Activated CD4-positive, CD25-positive, alpha-beta regulatory T cell treated with anti-CD3 and anti-CD28 coated beads, Interleukin-2, amount 50 U/mL, for 72 hours (primary cell): Measurements from ENCODE around the gene EMCN.
"Not testable (repeated sequence)": the region's sequence is repeated elsewhere in the genome, so short reads cannot be mapped to it uniquely, and the experiment has no call there.

Source experiments
- DNase-seq: peaks from one replicate; pipeline ENCODE4 v3.0.0; 2021

EMCN gene, protein sequence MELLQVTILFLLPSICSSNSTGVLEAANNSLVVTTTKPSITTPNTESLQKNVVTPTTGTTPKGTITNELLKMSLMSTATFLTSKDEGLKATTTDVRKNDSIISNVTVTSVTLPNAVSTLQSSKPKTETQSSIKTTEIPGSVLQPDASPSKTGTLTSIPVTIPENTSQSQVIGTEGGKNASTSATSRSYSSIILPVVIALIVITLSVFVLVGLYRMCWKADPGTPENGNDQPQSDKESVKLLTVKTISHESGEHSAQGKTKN

DNA sequence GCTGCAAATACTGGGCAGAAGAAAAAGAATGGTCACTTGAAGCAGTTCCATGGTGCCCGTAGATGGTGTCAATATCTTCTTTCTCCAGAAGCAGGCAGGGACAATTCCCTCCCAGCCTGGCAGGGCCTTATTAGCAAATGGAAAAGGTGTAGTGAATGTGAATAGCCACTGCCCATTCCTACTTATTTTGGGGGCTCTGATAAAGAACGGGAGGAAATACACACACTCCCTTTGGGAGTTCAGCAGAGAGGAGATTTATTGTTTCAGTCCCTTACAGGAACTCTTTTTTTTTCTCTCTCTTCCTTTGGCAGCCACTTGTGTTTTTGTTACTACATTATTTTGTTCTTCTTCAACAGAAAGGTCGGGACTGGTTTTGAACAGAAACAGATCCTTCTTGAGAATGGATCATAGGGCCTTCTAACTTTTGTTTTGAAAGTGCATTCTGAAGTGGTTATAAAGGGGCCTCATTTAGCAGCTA is at the start of gene EMCN:
TSS of gene EMCN (minus strand) at position 159 of the 478 bp plus-strand sequence. CDS start at position 51, 108 bp downstream.
- DNase-seq, result no peak

DNA sequence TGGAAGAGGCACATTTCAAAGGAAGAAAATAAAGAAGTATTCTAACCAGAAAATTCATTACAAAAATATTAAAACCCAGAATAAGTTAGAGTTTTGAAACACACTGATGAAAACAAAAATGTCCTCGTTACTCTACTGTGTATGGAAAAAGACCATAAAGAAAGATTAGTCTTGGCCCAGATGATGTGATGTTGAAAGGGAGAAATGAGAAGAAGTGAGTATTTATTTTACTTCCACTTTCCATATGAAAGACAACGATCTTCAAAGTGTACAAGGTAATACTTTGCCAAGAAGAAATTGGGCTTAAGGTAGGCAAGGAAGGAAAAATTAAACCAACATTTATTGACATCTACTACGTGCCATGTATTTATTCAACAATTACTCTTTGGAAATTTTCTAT is 48.6 kb upstream of the EMCN start:
- no peak for DNase-seq

DNA sequence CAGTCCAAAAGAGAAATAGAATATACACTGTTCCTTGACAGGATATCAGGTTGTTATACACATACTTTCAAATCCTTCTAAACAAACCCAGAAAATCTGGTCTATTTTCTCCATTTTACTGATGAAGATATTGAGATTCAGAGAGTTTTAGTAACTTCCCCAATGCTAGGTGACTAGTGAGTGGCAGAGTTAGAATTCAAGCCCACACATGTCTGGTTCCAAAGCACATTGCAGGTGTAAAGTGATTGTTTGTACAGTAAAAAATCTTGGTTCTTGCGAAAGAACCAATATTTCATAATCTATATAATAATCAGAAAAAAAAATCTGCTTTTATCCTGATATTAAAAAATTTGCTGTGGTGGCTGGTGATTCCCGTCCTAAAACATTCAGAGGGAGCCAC is 39.5 kb upstream of the EMCN start:
- no peak for DNase-seq

DNA sequence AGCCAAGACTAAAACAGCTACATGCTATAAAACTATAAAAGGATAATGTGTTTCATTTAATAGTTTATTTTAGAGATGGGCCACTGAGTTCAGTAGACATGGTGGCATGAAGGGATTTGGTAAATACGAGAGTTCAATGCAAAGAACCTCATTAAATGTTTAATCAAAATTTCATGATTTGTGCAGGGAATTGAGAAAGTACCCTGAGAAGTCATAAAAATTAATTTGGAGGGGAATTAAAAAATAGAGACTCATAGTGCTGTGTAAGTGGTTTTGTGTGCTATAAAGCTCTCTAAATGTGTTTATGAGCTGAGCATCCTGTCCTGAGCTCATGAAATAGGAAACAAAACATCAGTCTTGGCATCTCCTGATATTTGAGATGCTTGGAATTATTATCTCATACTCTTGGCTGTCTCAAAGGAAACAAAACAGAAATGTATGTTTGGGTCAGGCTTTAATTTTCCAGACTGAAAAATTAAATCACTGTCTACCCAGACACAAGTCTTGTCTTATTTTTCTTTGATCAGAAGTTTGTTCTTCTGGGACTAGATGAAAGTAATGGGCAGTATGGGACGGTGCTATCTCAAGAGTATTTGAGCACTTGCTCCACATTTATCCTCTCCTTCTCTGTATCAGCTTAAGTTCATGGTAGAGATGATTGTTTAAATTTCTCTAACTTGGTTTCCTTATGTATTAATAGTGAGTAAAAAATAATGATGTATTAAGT is 38.0 kb upstream of the EMCN start:
- no peak for DNase-seq

DNA sequence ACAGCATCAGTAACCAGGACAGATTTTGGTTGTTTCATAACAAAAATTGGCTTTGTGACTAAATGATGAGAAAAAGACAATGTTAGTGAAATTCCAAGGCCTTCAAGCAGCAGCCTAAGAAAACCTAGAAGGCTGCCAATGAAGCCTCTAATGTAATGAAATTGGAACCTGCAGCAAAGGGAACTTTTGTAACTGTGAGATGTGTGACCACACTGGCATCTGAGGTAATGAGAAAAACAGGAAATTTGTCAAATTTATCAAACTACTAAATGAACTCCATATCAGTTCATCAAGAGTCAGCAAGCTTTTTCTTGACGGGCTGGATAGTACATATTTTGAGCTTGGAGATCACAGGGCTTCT is 30.4 kb upstream of the EMCN start:
- DNase-seq, result no peak

DNA sequence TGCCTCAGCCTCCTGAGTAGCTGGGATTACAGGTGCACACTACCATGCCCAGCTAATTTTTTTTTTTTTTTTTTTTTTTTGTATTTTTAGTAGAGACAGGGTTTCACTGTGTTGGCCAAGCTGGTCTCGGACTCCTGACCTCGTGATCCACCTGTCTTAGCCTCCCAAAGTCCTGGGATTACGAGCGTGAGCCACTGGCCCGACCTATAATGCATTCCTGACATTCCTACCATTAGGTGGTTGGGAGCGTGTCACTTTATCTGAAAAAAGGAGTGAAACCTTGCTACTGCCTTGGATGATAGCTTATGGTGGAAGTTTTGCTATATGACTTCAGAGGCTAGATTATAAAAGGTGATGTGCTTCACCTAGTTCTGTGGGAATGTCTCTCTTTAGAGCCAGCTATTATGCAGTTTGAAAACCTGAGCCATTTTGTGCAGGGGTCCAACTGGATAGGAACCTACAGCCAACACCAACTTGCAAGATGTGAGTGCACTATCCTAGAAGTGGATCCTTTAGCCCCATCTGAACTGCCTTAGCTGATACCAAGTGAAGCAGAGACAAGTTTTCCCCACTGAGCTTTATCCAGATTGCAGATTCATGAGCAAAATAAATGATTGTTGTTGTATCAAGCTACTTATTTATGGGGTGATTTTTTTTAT is 29.8 kb upstream of the EMCN start:
- no peak for DNase-seq

DNA sequence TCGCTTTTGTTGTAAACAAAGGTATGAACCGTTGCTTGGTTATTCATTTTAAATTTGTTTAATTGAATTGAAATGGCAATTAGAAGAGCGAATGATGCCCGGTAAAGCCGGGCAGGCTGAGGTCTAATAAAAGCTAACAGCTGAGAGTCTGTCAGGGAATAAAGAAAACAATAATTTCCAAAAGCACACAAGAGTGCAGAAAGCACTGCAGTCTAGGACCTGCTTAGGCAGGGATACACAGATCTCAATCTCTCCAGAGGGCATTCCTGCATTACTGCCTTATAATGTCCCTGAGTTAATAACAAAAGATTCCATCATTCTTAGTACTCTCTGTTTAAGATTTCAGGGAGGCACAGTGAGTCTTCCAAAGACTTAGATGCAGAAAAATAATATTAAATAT is 27.6 kb upstream of the EMCN start:
- no peak for DNase-seq

DNA sequence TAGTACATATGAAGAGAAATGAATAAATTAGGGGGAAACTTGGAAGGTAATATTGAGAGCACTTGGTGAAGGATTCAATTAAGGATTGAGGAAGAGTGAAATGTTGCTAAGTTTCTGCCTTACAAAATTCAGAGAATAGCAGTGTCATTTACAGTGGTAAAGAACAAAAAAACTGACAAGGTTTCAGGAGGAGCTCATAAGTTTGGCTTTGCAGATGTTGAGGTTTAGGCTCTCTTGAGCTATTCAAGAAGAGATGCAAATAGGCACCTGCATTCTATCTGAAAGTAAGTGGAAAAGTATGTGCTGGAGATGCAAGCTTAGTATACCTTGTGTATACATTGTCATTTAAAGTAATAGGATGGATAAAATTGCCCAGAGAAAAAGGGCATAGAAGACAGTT is 22.3 kb upstream of the EMCN start:
- DNase-seq, result no peak

DNA sequence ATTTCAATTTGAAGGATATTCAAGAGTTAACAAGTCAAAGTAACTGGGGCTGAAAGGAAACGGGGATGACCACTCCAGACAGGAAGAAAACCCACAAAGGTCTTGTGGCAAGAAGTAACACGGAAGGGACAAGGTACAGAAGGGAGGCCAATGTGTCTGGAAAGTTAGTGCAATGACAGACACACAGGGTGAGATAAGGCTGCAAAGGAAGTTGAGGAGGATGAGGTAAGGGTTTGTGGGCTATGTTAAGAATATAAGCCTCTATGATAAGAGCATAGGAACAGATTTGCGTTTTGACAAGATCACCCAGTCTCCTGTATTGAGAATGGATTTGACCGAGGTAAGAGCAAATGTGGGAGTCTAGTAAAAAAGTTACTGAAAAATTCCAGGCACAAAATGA is 21.9 kb upstream of the EMCN start:
- DNase-seq, result no peak

DNA sequence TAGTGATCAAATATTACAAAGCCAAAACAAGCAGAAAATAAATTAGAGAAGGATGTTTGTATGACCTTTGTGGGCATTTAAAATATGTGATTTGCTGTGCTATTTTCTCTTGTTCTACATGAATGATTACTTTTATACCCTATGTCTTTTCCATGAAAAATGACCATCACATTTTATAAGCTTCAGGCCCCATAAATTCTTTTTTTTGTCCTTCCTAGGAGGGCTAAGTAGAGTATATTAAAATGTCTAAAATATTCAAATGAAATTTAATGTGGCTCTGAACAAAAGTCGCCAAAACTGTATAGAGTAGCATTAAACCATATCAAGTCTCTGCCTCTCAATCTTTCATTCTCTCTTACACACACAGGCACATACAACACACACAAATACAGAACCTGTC is 15.9 kb upstream of the EMCN start:
- no peak for DNase-seq

DNA sequence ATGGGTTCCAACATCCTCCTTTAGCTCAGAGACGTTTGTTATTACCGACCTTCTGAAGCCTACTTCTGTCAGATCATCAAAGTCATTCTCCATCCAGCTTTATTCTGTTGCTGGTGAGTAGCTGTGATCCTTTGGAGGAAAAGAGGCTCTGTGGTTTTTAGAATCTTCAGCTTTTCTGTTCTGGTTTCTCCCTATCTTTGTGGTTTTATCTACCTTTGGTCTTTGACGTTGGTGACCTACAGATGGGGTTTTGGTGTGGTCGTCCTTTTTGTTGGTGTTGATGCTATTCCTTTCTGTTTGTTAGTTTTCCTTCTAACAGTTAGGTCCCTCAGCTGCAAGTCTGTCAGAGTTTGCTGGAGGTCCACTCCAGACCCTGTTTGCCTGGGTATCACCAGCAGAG is 12.3 kb upstream of the EMCN start:
- DNase-seq, result not testable (repeated sequence)

DNA sequence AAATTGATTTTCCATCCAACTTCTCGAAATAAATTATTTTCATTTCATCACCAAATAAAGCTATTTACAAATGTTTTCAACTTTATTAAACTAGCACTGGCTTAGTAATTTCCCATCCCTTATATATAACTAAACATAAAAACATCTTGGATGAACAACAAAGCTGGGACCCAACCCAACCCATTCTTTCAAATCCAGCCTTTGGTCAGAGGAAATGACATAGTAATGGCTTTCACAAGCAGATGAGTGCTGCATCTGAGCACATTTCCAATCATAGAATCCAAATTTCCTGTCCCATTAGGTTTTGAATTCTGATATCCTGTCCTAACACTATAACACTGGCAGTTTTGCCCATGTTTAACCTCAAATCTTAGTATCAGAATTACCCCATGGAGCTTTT is 7.9 kb upstream of the EMCN start:
- no peak for DNase-seq

DNA sequence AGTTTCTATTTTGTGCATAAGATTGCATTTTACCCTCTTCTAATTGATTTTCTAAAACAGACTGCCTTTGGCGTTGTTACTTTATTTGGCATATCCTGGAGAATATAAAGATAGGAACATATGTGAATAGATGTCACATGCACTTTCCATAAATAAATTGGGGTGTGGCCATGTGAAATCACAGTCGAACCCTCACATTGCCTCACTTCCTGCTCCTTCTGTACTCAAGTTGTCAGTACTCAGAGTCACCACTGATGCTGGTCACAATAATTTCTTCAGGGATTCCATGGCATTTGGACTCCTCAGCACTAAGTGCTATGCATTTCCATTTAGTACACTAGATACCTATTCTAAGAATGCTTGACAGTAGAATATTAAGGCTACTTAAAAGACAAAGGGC is 1.4 kb upstream of the EMCN start:
- DNase-seq, result no peak

DNA sequence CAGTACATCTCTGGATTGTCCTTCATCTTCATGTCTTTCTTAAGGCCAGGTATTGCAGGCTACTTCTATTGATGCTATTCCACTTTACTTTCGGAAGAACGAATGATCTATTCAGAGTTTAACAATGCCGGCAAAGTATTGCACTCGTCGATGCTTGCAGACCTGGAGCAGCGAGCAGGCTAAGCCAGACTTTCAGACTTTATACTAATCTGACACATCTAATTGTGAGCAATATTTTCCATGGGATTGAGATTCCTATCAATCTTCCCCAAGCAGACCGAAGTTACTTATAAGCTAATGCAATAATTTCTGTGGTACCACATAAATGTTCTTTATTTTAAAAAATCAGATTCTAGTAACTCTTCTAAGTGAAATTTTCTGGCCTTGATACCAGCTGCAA is 1.6 kb downstream of the EMCN start:
- no peak for DNase-seq

DNA sequence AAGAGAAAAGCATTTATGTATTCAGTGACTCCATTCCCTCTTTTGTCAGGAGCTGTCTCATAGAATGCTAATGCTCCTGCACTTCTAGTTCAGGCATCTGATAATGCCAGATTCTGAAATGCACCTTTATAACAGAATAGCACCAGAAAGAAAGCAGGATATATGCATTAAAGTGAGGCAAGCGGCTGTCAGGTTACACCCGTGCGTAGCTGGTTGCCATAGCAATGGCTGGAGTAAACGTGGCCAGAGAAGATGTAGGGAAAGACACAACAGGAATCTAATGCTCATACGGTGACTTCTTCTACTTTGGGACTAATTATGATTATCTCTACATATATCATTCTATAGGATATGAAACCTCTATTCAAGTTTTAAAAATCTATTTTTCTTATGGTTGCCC is 5.9 kb downstream of the EMCN start:
- DNase-seq, result no peak

DNA sequence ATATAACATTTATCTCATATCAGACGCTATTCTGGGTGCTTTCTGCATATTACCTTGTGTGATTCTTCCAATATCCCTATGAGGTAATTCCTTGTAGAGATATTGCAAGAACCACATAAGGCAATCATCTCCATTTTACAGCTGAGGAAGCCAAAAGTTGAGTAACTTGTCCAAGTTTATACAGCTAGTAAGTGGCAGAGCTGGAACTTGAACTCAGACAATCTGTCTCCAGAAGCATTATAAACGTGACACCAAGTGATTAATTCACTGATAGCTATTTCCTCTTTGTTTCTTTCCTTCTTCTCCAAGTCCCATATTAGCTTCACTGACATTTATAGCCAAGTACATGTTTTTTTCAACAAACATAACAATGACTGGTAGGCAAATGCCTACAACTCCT is 7.3 kb downstream of the EMCN start:
- no peak for DNase-seq

DNA sequence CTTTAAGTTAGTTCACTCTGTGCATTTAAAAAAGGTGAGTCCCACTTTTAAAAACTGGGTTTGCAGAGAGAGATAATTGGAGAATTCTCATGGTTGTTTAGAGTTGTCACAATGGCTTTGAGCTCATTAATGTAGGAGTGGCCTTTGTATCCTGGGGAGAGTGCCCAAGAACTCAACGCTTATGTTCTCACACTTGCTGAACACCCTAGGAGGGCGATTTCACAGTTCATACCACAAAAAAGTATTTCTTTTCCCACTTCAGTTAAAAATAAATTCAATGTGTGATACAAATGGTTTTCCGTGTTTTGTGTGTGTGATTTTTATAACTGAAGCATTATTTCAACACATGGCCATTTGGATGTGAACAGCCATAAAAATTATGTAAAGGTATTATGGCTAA is 8.4 kb downstream of the EMCN start:
- DNase-seq, result no peak

DNA sequence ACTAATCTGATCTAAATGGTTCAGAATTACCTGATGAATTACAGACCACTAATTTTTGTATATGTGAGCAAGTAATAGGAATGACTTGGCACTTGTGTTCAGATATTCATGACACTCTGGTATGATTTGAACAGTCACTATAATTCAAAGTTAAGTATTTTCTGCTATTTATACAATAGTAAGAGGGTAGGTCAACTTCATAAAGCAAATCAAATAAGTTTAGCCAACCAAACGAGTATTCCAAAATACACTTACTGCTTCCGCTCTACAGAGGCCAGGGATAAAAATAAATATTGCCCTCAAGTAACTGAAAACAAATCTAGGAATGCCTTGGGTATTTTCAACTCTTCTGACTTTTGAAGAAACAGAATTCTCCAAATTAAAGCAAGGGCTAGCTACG is 9.1 kb downstream of the EMCN start:
- DNase-seq, result no peak

DNA sequence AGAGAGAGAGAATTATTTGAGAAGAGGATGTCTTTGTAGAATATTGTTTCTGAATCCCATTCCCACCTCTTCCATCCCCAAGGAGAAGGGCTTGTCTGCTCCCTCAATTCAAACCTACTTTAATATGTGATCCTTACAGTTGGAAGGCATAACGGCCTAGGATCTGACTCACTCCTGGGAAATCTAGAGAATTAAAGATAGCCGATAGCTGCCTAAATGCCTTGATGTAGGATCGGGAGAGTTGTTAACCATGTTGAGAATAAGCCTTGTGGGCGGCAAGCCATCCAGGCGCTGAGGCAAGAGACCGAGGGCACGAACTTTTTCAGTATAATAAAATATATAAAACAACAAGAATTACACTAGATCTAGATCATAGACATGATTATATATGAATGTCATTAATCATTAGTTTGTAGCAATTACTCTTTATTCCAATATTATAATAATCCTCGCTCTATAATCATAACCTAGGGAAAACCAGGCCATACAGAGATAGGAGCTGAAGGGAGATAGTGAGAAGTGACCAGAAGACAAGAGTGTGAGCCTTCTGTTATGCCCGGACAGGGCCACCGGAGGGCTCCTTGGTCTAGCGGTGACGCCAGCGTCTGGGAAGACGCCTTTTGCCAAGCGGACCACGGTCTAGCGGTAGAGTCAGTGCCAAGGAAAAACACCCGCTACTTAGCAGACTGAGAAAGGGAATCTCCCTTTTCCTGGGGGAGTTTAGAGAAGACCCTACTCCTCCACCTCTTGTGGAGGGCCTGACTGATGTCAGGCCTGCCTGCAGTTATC is 13.5 kb downstream of the EMCN start:
- DNase-seq, result no peak

DNA sequence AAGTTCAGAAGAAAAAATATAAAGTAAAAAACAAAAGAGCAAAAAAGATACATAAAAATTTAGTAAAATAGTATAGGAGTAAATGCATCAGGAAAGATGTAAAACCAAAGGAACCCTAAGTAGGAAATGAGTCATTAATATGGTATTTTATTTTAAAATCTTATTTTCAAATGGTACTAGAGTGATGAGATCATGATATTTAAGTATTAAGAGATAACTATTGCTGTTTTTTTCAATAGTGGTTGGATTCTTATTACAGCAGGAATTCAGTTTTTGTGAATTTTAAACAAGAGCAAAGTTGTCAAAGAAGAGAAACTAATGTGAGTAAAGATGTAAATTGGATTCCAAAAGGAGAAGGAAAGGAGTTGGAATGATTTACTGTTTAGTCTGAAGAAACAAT is 20.0 kb downstream of the EMCN start:
- no peak for DNase-seq

DNA sequence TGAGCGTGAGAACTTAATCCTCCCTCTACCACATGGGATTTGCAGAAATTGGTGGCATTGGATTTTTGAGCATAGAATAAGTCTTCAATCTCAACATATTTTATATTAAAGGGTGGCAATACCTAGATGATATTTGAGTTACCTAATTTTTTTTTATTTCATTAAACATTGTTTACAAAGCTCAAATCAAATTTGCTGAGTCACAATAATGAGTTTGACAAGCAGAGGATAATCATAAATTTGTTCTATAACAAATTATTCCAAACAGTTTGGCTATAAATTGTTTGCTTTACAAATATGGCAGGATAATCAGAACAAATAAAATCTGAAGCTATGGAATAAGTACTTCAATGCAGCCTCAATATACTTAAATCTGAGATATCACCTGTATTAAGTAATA is 22.7 kb downstream of the EMCN start:
- DNase-seq, result no peak

DNA sequence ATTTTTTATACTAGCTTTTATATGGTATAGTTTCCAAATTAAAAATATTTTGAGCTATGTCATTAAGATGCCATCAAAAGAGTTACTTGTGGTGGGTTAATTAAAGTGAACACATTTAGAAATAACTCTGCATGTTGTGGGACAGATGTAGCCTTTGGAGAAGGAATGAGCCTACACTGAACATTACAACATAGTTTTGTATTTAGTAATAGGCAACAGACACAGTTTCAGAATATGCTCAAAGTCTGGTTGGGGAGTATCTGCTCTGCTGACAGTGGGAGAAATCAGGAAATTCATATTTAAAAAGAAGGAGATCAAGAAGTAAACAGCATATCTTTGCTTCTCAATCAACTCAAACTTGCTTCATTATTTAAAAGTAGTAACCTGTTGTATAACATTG is 23.7 kb downstream of the EMCN start:
- no peak for DNase-seq

DNA sequence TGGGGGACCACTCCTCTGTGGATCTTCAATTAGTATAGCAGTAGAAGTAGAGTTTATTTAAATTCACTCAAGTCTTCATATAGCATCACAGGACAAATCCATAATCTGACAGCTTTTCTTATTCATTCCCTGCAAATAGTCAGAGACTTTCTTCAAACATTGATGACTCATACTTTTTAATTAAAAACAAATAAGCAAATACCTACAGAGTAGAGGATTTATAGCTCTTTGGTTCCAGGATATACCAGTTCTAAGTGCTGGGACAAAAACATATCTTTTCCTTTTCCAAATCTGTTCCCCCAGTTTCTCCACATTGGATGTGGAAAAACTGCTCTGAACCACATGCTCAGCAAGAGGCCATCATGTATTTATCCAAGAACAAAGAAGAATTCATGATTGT is 24.1 kb downstream of the EMCN start:
- no peak for DNase-seq

DNA sequence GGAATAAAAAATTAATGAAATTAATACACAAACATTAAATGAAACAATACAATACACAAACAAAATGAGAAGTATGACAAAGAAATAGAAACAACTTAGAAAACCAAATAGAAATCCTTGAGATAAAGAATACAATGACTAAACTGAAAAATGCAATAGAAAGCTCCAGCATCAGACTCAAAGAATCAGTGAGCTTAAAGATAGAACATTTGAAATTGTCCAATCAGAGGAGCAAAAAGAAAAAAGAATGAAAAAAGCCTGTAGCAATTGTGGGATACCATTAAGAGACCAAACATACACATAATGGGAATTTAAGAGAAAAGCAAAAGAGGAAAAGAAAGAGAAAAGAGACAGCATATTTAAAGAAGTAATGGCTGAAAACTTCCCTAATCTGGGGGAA is 25.7 kb downstream of the EMCN start:
- no peak for DNase-seq
